IPS-NIHi11 (cell line): ENCODE measurements around the gene KDM8.

ENCODE experiments used
- DNase-seq: peaks from one replicate; pipeline ENCODE4 v3.0.0; 2012; ENCODE audit warnings: mixed read lengths, low spot score

The KDM8 gene

GRCh38 chr16:27269300-27270150, 66.2 kb downstream of the KDM8 start:
- no peak for DNase-seq

DNA sequence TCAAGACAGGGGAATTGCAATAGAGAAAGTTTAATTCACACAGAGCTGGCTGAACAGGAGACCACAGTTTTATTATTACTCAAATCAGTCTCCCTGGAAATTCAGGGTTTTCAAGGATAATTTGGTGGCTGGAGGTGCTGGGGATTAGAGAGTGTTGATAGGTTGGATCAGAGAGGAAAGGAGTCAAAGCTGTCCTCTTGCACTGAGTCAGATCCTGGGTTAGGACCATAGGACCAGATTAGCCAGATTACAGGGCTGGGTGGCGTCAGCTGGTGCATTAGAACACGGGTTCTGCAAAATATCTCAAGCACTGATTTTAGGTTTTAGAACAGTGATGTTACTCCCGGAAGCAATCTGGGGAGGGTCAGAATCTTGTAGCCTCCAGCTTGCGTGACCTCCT, 67.0 kb downstream of the KDM8 start:
- no peak for DNase-seq
